Caco-2 (cell line): ENCODE measurements around the gene TTC16. TPM values are rescaled to one million over a fixed set of nuclear protein-coding genes. Genes with fewer than 3 reads are reported as not detected.

Experiments used
- BruUV-seq: library from RNA; stranded (reverse); fragments of 400-500 nt; replicated peaks from 2 replicates; lab custom pipeline; 2021; lab: Mats Ljungman, UMichigan
- CTCF ChIA-PET: fragments of 300-600 bp; sonication (Branson Sonifier 250); formaldehyde crosslinking; loops from one replicate; lab custom pipeline; 2022; ENCODE audit warnings: antibody characterized with exemption; lab: Charles Lee
- POLR2A ChIA-PET: fragments of 300-600 bp; sonication (Branson Sonifier 250); formaldehyde crosslinking; loops from one replicate; lab custom pipeline; 2022; ENCODE audit warnings: antibody characterized with exemption; lab: Charles Lee
- DNase-seq, 2 experiments: peaks; one replicate each; pipeline versions ENCODE4 v3.0.0 to v3.0.0-alpha.2; 2020 to 2022
- H3K27me3 ChIP-seq: replicated peaks from 2 replicates; pipeline ENCODE4 v1.6.0; 2011; ENCODE audit warnings: low read length; ENCODE audit not compliant: control insufficient read depth, insufficient read depth
- H3K36me3 ChIP-seq: 2 replicates; pipeline ENCODE4 v1.5.1; 2011; ENCODE audit warnings: low read length; ENCODE audit not compliant: control insufficient read depth, insufficient read depth
- H3K4me1 ChIP-seq: fragments of 250-450 bp; sonication (Bioruptor Pico); 2 replicates; pipeline ENCODE4 v1.5.1; 2020; ENCODE audit warnings: mild to moderate bottlenecking
- H3K4me3 ChIP-seq: 2 replicates; pipeline ENCODE4 v1.5.1; 2011; ENCODE audit warnings: low read depth, mild to moderate bottlenecking, control low read depth, low read length
- H3K9me3 ChIP-seq: fragments of 250-450 bp; sonication (Bioruptor Pico); 2 replicates; pipeline ENCODE4 v1.5.1; 2020; ENCODE audit warnings: mild to moderate bottlenecking, moderate library complexity
- H3K27ac Mint-ChIP-seq: one replicate; pipeline ENCODE4 v1.8.0; 2022; ENCODE audit warnings: mixed read lengths; ENCODE audit not compliant: unreplicated experiment
- H3K27me3 Mint-ChIP-seq: one replicate; pipeline ENCODE4 v1.8.0; 2022; ENCODE audit warnings: mixed read lengths; ENCODE audit not compliant: insufficient read depth, unreplicated experiment
- H3K36me3 Mint-ChIP-seq: one replicate; pipeline ENCODE4 v1.8.0; 2022; ENCODE audit warnings: mild to moderate bottlenecking, mixed read lengths; ENCODE audit not compliant: insufficient read depth, unreplicated experiment
- H3K4me1 Mint-ChIP-seq: one replicate; pipeline ENCODE4 v1.8.0; 2022; ENCODE audit warnings: low read depth, mixed read lengths; ENCODE audit not compliant: unreplicated experiment
- H3K4me3 Mint-ChIP-seq: one replicate; pipeline ENCODE4 v1.8.0; 2022; ENCODE audit warnings: mild to moderate bottlenecking, moderate library complexity, mixed read lengths; ENCODE audit not compliant: unreplicated experiment
- H3K9me3 Mint-ChIP-seq: one replicate; pipeline ENCODE4 v1.8.0; 2022; ENCODE audit warnings: mixed read lengths; ENCODE audit not compliant: unreplicated experiment
- intact Hi-C: fragments of 100-400 bp; cut with micrococcal nuclease; formaldehyde crosslinking; loops from one replicate; pipeline ENCODE4 v1.10.0; 2022; ENCODE audit not compliant: unreplicated experiment
- total RNA-seq: library from RNA; stranded (reverse); gene quantifications from 2 replicates; pipeline ENCODE4 v1.2.3, GENCODE V29; 2022
- TF ChIP-seq, protein P1 (sequence below), 2 experiments: fragments of 200-600 bp in 1 of 2; IDR thresholded peaks; 1 replicate in 1 of 2; 2 replicates in 1 of 2; pipeline versions ENCODE4 v1.5.1 to v1.8.0; 2011 to 2022; ENCODE audit warnings: antibody characterized with exemption in 1 of 2, control low read depth in 1 of 2, inconsistent platforms in 1 of 2, low read depth in 1 of 2, low read length in 1 of 2, mild to moderate bottlenecking in 1 of 2, moderate library complexity in 1 of 2; ENCODE audit not compliant: insufficient read depth in 1 of 2, severe bottlenecking in 1 of 2, unreplicated experiment in 1 of 2

Gene TTC16
- total RNA-seq, 1 experiment from 2014 or later = not detected

- intact Hi-C loops = no loop called here
- no TSS peak for BruUV-seq
- H3K36me3 ChIP-seq = no peaks in the 10 kb centered on the region
- H3K4me3 ChIP-seq = no peak overlapping the region
- no peaks in the 10 kb centered on the region for H3K36me3 Mint-ChIP-seq
- ChIA-PET POLR2A (no interaction called here), CTCF (interaction anchor here (0.6 to 0.8 kb wide), 2 partner anchors 29 to 217 kb away, joined by 3 read pairs; partner anchors contain the start of gene TOR2A)
- H3K27me3 Mint-ChIP-seq = no peaks in the 10 kb centered on the region
- no peak overlapping the region for H3K27ac Mint-ChIP-seq
- no peak overlapping the region for H3K4me3 Mint-ChIP-seq
- H3K4me1 Mint-ChIP-seq = no peaks in the 10 kb centered on the region
- peaks cover 9% of the 10 kb centered on the region for H3K9me3 Mint-ChIP-seq
- H3K9me3 ChIP-seq = no peaks in the 10 kb centered on the region
- TF ChIP-seq, protein P1, sequence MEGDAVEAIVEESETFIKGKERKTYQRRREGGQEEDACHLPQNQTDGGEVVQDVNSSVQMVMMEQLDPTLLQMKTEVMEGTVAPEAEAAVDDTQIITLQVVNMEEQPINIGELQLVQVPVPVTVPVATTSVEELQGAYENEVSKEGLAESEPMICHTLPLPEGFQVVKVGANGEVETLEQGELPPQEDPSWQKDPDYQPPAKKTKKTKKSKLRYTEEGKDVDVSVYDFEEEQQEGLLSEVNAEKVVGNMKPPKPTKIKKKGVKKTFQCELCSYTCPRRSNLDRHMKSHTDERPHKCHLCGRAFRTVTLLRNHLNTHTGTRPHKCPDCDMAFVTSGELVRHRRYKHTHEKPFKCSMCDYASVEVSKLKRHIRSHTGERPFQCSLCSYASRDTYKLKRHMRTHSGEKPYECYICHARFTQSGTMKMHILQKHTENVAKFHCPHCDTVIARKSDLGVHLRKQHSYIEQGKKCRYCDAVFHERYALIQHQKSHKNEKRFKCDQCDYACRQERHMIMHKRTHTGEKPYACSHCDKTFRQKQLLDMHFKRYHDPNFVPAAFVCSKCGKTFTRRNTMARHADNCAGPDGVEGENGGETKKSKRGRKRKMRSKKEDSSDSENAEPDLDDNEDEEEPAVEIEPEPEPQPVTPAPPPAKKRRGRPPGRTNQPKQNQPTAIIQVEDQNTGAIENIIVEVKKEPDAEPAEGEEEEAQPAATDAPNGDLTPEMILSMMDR (IDR thresholded peaks at IDR 0.05; ENCODE audit: insufficient read depth in 1 of 2, low read depth in 1 of 2, low read length in 1 of 2, severe bottlenecking in 1 of 2, unreplicated experiment in 1 of 2) = no peak
- no peaks in the 10 kb centered on the region for H3K27me3 ChIP-seq
- H3K4me1 ChIP-seq = no peaks in the 10 kb centered on the region
- no peak for DNase-seq
Observed at GRCh38 chr9:127705577-127706379, 10.1 kb upstream of the TTC16 start.

- TF ChIP-seq, protein P1 (IDR thresholded peaks at IDR 0.05; ENCODE audit: insufficient read depth in 1 of 2, low read depth in 1 of 2, low read length in 1 of 2, severe bottlenecking in 1 of 2, unreplicated experiment in 1 of 2) = no peak
- intact Hi-C loops = no loop called here
- Mint-ChIP-seq H3K27me3 (no peaks in the 10 kb centered on the region), H3K4me1 (no peaks in the 10 kb centered on the region), H3K4me3 (no peak within 1 kb of the TSS), H3K36me3 (no peaks in the 10 kb centered on the region), H3K9me3 (peaks cover 9% of the 10 kb centered on the region), H3K27ac (no peak within 1 kb of the TSS)
- POLR2A ChIA-PET = no interaction called here
- CTCF ChIA-PET = no interaction called here
- Histone ChIP-seq H3K36me3 (no peaks in the 10 kb centered on the region), H3K4me1 (no peaks in the 10 kb centered on the region), H3K9me3 (no peaks in the 10 kb centered on the region), H3K4me3 (no peak within 1 kb of the TSS), H3K27me3 (no peaks in the 10 kb centered on the region)
- peak in 1 of 2 experiments; percentile 30 for DNase-seq
- BruUV-seq = no TSS peak
Observed at GRCh38 chr9:127706836-127707241, 9.0 kb upstream of the TTC16 start, which contains the start of gene CFAP157. CFAP157 (plus strand) TSS chr9:127706988; CDS start chr9:127707032, 44 bp downstream.

GRCh38 chr9:127707766-127708165 lies 8.1 kb upstream of the TTC16 start:
- H3K4me3 Mint-ChIP-seq = no peak overlapping the region
- Histone ChIP-seq H3K27me3 (no peaks in the 10 kb centered on the region), H3K36me3 (no peaks in the 10 kb centered on the region), H3K9me3 (no peaks in the 10 kb centered on the region), H3K4me3 (no peak overlapping the region), H3K4me1 (no peaks in the 10 kb centered on the region)
- TF ChIP-seq, protein P1 (IDR thresholded peaks at IDR 0.05; ENCODE audit: insufficient read depth in 1 of 2, low read depth in 1 of 2, low read length in 1 of 2, severe bottlenecking in 1 of 2, unreplicated experiment in 1 of 2) = peak in 1 of 2 experiments; percentile 4
- ChIA-PET CTCF (no interaction called here), POLR2A (no interaction called here)
- BruUV-seq = no TSS peak
- no peaks in the 10 kb centered on the region for H3K36me3 Mint-ChIP-seq
- no peak for DNase-seq
- H3K9me3 Mint-ChIP-seq = peaks cover 9% of the 10 kb centered on the region
- no peak overlapping the region for H3K27ac Mint-ChIP-seq
- intact Hi-C loops = no loop called here
- no peaks in the 10 kb centered on the region for H3K4me1 Mint-ChIP-seq
- H3K27me3 Mint-ChIP-seq = no peaks in the 10 kb centered on the region
